HG03442 (cell line): ENCODE measurements around the gene SPATA16.
"Not testable (repeated sequence)": the region's sequence is repeated elsewhere in the genome, so short reads cannot be mapped to it uniquely, and the experiment has no call there.

Experiments
- ATAC-seq: cut with Tn5 transposase; IDR thresholded peaks from one replicate; pipeline ENCODE4 v1.9.1; 2021; ENCODE audit warnings: mild to moderate bottlenecking, moderate library complexity; ENCODE audit not compliant: unreplicated experiment

The SPATA16 gene

DNA sequence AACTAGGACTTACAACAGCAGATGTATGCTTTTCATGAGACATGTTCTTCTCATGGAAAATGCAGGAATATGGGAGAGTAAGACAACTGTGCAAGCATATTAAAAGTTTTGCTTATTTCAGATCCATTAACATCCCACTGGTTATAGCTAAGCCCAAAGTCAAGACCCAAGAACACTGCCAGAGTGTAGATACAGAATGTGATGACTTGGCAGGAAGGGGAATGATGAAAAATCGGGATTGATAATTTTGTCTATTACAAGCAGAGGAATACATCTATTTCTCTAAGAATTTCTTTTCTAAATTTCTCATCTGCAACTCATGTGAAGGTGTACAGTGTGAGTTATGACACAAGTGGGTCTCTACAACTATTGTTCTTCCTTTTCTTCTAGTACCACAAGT is 76.4 kb downstream of the SPATA16 start:
- ATAC-seq, result no peak

DNA sequence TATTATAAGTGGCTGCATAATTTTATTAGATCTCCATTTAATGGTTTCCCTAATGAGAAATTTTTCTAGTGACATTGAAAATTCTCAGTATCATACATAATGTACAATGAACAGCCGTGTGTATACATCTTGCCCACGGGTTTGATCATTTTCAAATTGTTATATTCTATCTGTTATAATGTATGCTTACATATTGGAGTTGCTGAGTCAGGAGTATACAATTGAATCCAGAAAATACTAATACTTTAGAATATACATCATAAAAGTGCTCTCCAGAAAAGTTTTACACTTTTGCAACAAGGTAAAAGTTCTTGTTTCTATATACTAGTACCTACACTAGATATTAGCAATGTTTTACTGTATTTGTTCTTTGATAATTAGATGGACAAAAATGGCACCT is 82.8 kb downstream of the SPATA16 start:
- no peak for ATAC-seq

DNA sequence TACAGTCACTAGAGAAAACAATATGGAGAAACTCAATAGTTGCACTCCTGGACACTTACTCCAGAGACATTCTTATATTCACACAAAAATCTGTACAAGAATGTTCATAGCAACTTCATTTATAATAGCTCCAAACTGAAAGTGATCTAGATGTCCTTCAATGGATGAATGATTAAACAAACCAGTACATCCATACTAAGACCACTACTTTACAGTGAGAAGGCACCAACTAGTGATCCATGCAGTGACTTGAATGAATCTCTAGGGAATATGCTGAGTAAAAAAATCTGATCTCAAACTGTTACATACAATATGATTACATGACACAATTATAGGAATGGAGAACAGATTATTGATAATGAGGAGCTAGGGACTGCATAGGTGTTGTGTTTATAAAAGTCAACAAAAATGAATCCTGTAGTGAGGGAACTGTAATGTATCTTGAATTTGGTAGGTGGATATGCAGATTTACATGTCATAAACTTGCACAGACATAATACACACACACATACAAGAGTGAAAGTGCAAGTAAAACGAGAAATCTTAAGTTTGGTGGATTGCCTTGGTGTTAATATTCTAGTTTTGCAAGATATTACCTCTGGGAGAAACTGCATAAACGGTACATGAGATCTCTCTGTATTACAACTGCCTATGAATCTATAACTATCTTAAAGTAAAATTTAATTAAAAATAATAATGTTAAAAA is 85.7 kb downstream of the SPATA16 start:
- peak; percentile 37 for ATAC-seq

DNA sequence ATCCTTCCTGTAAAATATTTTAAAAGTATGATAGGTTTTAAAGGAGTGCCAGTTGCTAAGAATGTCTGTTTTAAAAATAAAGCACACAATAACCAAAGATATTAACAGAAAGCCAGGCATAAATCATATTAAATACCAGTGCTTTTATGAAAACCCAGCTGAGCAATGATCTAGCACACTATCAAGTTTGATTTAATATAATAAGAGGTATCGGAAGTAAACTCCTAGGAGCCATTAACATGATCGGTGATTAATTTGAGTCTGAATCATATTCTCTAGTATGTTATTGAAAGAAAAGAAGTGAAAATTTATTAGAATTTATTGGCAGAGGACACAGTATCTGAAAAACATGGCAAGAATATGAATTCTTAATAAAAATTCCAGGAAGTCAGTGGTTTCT is 91.7 kb downstream of the SPATA16 start:
- no peak for ATAC-seq

DNA sequence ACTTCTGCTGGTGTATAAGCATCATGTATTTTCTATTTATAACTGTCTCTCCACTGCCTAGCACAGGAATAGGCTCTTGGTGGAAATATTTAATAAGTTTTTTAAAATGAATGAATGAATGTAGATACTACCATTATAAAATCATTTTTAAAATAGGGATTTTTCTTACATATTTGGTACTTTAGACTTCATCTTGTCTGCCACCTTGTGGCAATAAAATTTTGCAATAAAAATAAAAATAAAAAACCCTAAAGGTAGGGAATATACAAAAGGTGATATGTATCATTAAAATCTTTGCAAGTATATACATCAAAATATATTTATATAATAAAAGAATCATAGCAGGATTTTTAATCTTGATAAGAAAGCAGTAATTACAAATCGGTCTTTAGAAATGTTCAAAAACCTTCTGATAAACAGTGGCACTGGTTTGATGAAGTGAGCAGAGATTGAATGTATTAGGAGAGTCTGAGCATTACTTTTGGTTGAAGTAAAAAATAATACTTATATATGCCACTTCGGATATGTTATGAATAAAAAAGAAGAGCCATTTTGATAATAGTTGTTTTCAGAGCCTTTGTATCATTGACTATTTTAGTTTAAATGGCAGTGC is 95.2 kb downstream of the SPATA16 start:
- no peak for ATAC-seq

DNA sequence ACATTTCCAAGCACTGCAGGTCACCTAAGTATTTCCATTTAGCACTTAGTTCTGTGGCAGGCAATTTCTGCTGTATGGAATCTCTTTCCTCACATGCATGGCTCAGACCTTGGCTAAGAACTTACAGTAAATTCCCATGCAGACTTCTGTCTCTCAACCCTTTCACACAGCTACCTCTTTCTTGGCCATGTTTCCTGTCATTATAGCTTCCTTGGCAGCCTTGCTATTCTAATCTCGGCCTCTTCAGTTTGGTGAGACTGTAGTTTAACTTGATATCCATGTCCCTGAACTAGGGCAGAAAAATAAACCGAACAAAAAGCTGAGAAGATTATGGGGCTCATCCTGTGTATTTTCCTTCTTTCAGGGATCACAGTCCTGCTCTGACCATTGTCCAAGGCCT is 96.0 kb downstream of the SPATA16 start:
- no peak for ATAC-seq

DNA sequence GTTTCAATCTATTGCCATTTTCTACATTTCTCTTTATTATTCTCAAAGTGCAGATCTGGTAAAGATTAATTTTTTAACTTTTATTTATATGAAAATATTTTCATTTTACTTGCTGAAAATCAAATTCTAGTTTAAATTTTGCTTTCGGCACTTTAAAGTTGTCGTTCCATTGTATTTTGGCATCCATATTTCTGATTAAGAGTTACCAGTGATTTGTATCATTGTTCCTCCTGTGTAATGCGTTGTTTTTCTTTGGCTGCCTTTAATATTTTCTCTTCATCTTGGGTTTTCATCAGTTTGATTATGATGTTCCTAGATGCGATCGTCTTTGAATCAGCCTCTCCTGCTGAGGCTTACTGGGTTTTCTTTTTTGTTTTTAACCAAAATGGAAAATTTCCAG is 97.3 kb downstream of the SPATA16 start:
- ATAC-seq, result no peak

DNA sequence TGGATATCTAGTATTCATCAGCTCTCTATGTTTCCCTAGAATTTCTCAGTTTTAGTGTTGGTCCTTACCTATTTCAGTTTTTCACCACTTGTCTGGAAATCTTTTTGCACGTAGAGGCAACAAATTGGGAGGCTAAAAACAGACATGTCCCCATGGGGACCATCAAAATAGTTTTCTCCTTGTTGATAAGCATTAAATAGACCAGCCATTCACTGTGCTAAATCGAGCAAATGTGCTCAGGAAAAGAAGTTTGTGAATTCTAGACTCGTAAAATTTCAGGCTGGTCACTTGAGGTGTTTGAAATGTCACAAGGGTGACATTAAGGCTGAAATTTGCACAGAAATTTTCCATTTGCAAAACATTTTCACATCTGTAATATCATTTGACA is 102.6 kb downstream of the SPATA16 start:
- ATAC-seq, result no peak

DNA sequence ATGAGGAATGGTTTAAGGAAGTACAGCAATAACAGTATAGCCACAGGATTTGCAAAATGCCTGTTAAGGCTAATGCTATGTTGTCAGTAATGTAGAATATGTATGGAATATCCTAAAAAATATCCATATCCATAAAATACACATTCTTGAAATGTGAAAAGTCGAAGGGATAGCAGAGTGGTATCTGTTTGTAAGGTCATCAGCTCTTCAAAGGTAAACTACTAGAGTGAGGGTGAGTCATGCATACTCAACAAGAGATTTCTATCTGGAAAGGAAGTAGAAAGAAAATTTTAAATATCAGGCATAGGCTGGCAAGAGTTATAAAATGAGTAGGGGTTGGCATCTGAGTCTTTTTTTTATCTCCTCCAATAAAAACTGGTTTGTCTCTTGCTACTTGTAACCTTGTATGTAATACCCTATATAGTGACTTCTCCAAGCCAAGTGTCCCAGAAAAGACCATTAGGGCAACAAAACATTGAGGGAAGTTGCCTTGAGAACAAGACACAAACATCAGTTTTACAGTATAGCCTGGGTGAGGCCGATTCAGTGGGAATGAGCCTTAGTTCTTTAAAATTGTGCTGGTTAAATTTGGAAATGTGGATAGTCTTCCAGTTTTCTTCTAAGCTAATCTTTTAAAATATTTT is 103.1 kb downstream of the SPATA16 start:
- no peak for ATAC-seq

DNA sequence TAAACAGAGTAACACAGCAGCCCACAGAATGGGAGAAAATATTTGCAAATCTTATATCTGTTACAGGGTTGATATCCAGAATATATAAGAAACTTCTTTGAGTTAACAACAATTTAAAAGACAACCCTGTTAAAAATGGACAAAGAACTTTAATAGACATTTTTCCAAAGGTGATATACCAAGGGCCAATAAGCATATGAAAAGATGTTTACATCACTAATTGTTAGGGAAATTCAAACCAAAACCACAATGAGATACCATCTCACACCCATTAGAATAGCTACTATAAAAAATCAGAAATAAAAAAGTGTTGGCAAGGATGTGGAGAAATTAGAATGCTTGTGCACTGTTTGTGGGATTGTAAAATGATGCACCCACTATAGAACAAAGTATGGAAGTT is 110.8 kb downstream of the SPATA16 start:
- ATAC-seq, result no peak

DNA sequence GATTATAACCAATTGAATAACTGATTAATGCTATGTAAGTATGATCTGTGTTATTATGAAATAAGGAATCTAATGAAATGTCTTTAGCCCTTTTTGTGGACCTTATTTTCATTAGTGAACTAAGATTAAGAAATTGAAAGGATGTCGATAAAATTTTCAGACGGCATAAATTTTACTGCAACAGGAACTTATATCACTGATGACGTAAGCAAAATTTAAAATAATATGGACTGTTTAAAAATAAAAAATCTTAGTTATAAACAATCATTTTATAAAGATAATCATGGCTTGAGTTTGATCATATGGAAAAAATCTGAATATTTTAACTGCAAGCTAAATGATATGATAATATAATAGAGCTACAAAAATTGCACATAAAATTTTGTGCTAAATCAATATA is 112.7 kb downstream of the SPATA16 start:
- ATAC-seq, result no peak

DNA sequence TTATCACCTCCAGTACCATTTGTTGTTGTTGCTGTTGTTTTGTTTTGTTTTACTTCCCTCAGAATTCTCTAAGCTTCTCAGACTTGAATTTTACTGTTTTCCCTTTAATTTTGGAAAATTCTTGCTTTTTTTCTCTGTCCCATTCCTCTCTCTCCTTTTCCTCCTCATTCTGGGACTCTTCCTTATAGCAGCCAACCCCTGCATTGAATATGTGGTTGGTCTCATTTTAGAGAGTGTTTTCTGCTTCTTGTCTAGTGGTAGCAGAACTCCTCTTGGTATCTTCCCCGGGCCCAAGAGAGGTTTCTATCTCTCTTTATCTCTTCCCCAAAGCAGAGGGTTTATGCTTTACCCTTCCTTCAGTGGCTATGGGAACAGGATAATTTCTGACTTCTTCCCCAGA is 113.6 kb downstream of the SPATA16 start:
- no peak for ATAC-seq

DNA sequence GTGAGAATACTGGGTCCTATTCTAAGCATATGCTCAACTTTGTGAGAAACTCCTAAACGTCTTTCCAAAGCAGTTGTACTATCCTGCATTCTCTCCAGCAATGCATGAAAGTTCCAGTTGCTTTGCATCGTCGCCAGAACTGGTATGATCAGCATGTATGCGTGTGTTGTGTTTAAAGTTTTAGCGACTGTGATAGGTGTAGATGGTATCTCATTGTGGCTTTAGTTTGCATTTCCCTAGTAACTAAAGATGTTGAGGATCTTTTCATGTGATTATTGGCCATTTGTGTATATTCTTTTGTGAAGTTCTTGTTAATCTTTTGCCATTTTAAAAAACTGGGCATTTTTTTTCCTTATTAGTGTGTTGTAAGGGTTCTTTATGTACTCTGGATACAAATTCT is 115.1 kb downstream of the SPATA16 start:
- ATAC-seq, result no peak

DNA sequence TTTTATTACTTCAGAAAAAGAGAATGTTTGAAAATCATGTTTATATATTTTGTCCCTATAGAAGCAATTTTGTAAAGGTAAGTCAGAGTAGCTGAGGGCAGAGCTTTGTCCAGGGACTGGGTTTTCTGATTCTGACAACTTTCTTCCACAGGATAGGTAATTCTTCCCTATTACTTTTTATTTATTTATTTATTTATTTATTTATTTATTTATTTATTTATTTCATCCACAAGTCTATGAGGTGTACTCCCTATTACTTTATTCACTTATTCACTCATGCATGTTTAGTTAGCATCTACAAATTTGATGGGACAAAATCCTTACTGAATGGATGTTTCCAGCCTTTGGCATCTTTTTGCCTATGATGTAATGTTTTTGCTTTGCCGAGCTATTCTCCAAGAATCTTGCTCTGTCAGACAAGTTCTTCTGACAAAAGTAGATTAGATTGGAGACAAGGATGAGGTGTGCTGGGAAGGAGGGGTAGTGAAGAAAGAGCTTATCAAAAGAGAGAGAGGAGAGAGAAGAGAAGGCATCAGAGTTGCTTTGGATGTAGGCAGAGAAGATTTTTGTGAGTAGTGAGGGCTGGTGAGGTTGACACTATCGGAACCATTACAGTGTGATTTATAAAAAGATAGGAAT is 119.4 kb downstream of the SPATA16 start:
- no peak for ATAC-seq

DNA sequence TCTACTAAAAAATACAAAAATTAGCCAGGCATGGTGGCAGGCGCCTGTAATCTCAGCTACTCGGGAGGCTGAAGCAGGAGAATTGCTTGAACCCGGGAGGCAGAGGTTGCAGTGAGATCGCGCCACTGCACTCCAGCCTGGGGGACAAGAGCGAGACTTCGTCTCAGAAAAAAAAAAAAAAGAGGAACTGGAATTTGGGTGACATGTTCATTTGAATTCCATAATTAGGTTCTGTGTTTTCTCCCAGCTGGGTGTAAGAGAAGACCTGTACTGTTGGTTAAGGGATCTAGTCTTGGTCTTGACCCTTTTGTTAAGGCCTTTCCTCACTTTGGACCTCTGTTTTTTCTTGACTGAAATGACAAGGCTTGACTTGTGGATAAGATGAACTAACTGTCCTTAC is 120.9 kb downstream of the SPATA16 start:
- not testable (repeated sequence) for ATAC-seq

DNA sequence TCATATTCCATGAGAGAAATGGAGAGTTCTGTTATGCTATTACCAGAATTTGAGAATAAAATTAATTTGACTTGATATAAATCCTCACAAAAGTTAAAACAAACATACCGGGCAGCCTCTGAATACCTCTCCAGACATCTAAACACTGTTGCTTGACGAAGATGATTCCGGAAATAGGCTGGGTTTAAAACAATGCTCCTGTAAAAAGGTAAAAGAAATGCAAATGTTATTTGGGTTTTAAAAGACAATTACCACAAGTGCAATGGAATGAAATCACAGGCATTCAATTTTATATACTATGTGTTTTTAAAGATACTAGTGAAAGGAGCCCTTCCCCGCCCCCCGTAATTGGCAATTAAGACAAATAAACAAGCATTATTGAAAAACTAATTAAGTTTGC is 121.7 kb downstream of the SPATA16 start:
- no peak for ATAC-seq

DNA sequence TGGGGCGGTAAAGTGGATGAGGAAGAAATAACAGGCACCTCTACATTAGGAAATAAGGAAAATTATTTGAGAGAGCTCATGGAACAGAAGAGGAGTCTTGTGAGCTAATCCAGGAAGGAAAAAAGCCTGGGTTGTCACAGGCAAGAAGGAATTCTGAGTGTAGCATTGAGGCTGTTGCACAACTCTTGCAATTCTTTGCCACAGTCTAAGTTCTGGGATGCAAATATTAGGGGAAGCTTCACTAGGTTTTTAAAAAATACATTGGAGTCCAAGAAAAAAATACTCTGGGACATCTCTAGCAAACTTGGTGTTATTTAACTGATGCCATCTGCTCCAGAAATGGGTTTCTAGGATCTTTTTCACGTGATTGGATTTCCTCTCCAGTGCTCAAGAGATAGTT is 122.3 kb downstream of the SPATA16 start:
- no peak for ATAC-seq

DNA sequence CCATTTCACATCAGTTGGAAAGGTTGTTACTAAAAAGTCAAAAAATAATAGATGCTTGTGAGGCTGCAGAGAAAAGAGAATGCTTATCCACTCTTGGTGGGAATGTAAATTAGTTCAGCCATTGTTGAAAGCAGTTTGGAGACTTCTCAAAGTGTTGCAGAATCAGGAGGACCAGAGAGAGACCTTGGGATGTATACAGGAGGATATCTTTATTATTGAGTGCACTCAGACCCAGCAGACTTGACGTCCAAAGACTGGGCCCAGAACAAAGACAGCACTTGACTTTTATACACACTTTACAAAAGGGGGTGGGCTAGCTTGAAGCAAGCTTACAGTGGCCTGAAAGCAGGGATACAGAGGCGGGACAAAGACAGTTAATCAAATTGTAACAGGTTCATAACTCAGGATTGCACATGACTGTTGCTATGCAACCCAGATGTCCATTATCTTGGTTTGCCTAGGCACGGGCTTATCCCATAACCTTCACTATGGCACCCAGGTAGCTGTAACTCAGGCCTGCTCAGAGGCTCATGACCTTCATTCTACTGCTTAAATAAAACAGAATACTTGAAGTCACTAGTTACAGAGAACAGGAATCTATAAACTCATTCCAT is 127.7 kb downstream of the SPATA16 start:
- ATAC-seq, result no peak

DNA sequence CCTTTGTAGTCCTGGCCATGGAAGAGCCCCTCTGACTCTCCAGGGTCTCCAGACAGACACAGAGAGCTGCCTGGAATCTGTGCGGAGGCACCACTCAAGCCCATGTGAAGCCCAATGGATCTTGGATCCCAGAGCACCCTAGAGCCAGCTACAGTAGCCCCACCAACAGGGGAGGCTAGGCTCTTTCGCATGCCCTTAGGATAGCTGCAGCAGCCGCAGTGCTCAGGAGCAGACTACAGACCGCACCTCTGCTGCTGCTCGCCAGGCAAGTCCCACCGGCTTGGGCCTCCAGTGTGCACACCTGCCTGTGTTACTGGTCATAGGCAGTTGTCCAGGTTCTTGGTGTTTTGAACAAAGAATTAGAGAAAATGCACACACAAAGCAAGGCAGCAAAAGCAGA is 131.6 kb downstream of the SPATA16 start:
- no peak for ATAC-seq

DNA sequence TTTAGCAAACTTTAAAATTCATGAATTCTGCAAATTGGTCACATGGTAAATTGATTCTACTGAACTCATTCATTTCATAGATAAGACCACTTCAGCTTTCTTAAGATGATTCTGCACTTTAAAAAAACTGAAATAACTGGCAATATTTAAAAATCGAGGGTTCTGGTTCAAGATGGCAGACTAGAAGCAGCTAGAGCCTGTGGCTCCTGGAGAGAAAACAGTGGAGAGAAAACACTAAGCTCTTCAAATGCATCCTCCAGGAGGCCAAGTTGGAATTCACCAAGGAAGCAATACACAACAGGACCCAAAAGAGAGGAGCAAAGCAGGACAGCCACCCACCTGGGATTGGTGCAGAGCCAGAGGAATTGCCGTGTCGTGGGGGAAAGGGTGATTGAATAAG is 132.1 kb downstream of the SPATA16 start:
- no peak for ATAC-seq

DNA sequence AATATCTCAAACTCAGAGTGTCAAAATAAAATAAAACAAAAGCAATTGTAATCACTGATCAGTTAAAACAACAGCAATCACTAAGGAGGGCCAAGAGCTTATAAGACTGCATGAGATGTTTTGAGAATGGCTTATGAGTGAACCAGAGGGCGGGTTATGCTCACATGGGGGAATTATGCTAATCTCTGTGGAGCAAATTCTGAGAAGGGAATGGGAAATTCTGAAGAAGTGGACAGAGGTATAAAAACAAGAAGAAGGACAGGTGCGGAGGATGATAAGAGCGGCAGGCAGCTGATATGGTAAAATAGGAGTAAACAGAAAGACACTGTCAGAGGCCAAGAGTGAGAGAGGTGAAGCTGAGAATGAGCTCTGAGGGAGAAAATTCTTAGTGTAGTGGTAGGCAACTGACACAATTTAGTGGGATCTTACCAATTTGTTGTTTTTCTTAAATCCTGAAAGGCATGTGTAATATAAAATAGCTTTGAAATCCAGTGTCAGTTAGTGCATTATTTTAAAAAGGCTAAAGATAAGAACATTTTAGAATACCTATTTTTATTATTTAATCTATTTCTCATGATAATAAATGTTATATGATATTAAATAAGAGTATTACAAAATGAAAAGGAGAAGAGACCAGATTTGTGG is 133.8 kb downstream of the SPATA16 start:
- ATAC-seq, result no peak
